ENCODE data around the gene C17orf75. TPM values are rescaled to one million over a fixed set of nuclear protein-coding genes. Genes with fewer than 3 reads are reported as not detected.

Gene C17orf75
- total and polyA plus RNA-seq, 10 of the 15 experiments (the other 5 are each of a cell fraction or from before 2014, with no cell fraction given): 21.7 to 53.0 (median 27.3) TPM

- Histone ChIP-seq H3K4me1 (ENCODE audit: control insufficient read depth, insufficient read depth, low read length) (no peaks in the 10 kb centered on the region; the same call in 1 of the 2 replicates), H3K27me3 (replicated peaks in 1 of 2; ENCODE audit: control insufficient read depth in 2 of 2, insufficient read depth in 2 of 2, low read length in 1 of 2) (peaks cover 2 to 5% of the 10 kb centered on the region in 2 experiments; a peak in 1 of 4 replicates), H3K9ac (ENCODE audit: control insufficient read depth, insufficient read depth, low read length) (no peak overlapping the region), H3K27ac (ENCODE audit: control insufficient read depth, insufficient read depth) (no peak overlapping the region), H3K79me2 (ENCODE audit: control insufficient read depth, insufficient read depth, low read length) (no peaks in the 10 kb centered on the region), H4K20me1 (ENCODE audit: control insufficient read depth, insufficient read depth) (no peaks in the 10 kb centered on the region), H3K4me2 (ENCODE audit: control insufficient read depth, insufficient read depth) (no peak overlapping the region), H2AFZ (ENCODE audit: control insufficient read depth, low read depth, low read length) (no peak overlapping the region), H3K4me3 (no peak overlapping the region), H3K9me3 (replicated peaks; ENCODE audit: control insufficient read depth, insufficient read depth, low read length) (no peaks in the 10 kb centered on the region), H3K36me3 (ENCODE audit: control insufficient read depth in 2 of 2, insufficient read depth in 2 of 2, low read length in 1 of 2) (no peaks in the 10 kb centered on the region)
- TF ChIP-seq RUNX3 (IDR thresholded peaks at IDR 0.05; ENCODE audit: low read length): peak; percentile 13; the same call in 1 of the 2 replicates
- TF ChIP-seq, protein P1, sequence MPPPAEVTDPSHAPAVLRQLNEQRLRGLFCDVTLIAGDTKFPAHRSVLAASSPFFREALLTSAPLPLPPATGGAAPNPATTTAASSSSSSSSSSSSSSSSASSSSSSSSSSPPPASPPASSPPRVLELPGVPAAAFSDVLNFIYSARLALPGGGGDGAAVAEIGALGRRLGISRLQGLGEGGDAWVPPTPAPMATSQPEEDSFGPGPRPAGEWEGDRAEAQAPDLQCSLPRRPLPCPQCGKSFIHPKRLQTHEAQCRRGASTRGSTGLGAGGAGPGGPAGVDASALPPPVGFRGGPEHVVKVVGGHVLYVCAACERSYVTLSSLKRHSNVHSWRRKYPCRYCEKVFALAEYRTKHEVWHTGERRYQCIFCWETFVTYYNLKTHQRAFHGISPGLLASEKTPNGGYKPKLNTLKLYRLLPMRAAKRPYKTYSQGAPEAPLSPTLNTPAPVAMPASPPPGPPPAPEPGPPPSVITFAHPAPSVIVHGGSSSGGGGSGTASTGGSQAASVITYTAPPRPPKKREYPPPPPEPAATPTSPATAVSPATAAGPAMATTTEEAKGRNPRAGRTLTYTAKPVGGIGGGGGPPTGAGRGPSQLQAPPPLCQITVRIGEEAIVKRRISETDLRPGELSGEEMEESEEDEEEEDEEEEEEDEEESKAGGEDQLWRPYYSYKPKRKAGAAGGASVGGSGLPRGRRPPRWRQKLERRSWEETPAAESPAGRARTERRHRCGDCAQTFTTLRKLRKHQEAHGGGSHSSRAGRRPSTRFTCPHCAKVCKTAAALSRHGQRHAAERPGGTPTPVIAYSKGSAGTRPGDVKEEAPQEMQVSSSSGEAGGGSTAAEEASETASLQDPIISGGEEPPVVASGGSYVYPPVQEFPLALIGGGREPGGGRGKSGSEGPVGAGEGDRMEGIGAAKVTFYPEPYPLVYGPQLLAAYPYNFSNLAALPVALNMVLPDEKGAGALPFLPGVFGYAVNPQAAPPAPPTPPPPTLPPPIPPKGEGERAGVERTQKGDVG (CRISPR knock-in tag; IDR thresholded peaks at IDR 0.05): no peak
- WGBS (ENCODE audit: insufficient coverage, insufficient replicate concordance, low lambda C conversion rate, missing lambda C conversion rate): 39% methylated on average over 19 of the region's 20 CpGs
- DNase-seq (ENCODE audit: low read depth, low spot score): no peak
- CTCF ChIA-PET: no interaction called here
- no TSS peak for BruUV-seq (replicated peaks)
- SMC1A ChIA-PET (ENCODE audit: uncharacterized antibody, unreplicated experiment): no interaction called here
- RAD21 ChIA-PET (ENCODE audit: unreplicated experiment): no interaction called here
- intact Hi-C loops (cut with micrococcal nuclease; ENCODE audit: unreplicated experiment): no loop called here
- no peak for FAIRE-seq
- in situ Hi-C loops (cut with MboI): no loop called here
- ATAC-seq: peak; percentile 50
- POLR2A ChIA-PET: no interaction called here
These were observed 58.2 kb downstream of the C17orf75 start for GRCh38 chr17:32283745-32284201.

GRCh38 chr17:32281011-32281451, 60.9 kb downstream of the C17orf75 start:
- POLR2A ChIA-PET: no interaction called here
- SMC1A ChIA-PET (ENCODE audit: uncharacterized antibody, unreplicated experiment): no interaction called here
- H3K9ac ChIP-seq (ENCODE audit: control insufficient read depth, insufficient read depth, low read length): no peak overlapping the region
- no peak overlapping the region for H3K4me2 ChIP-seq (ENCODE audit: control insufficient read depth, insufficient read depth)
- H3K27ac ChIP-seq (ENCODE audit: control insufficient read depth, insufficient read depth): no peak overlapping the region
- H3K4me3 ChIP-seq: no peak overlapping the region
- CTCF ChIA-PET: no interaction called here
- no peaks in the 10 kb centered on the region for H3K79me2 ChIP-seq (ENCODE audit: control insufficient read depth, insufficient read depth, low read length)
- H3K27me3 ChIP-seq (replicated peaks in 1 of 2; ENCODE audit: control insufficient read depth in 2 of 2, insufficient read depth in 2 of 2, low read length in 1 of 2): peaks cover 0 to 5% of the 10 kb centered on the region in 2 experiments; a peak in 1 of 4 replicates
- no peaks in the 10 kb centered on the region for H3K9me3 ChIP-seq (replicated peaks; ENCODE audit: control insufficient read depth, insufficient read depth, low read length)
- 24% methylated on average over 7 of the region's 9 CpGs for WGBS (ENCODE audit: insufficient coverage, insufficient replicate concordance, low lambda C conversion rate, missing lambda C conversion rate)
- H2AFZ ChIP-seq (ENCODE audit: control insufficient read depth, low read depth, low read length): no peak overlapping the region
- H3K4me1 ChIP-seq (ENCODE audit: control insufficient read depth, insufficient read depth, low read length): peaks cover 4% of the 10 kb centered on the region; the same call in 1 of the 2 replicates
- intact Hi-C loops (cut with micrococcal nuclease; ENCODE audit: unreplicated experiment): no loop called here
- TF ChIP-seq RUNX3 (IDR thresholded peaks at IDR 0.05; ENCODE audit: low read length) (no peak), NBN (IDR thresholded peaks at IDR 0.05) (no peak), STAT3 (IDR thresholded peaks at IDR 0.05; ENCODE audit: low read depth, low read length) (no peak), RELA (IDR thresholded peaks at IDR 0.05; ENCODE audit: borderline replicate concordance, partially characterized antibody) (no peak), ZBED1 (IDR thresholded peaks at IDR 0.05; ENCODE audit: borderline replicate concordance) (no peak), CBX5 (IDR thresholded peaks at IDR 0.05; ENCODE audit: low read depth) (no peak)
- TF ChIP-seq, protein P2, sequence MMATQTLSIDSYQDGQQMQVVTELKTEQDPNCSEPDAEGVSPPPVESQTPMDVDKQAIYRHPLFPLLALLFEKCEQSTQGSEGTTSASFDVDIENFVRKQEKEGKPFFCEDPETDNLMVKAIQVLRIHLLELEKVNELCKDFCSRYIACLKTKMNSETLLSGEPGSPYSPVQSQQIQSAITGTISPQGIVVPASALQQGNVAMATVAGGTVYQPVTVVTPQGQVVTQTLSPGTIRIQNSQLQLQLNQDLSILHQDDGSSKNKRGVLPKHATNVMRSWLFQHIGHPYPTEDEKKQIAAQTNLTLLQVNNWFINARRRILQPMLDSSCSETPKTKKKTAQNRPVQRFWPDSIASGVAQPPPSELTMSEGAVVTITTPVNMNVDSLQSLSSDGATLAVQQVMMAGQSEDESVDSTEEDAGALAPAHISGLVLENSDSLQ (IDR thresholded peaks at IDR 0.05): no peak
- DNase-seq (ENCODE audit: low read depth, low spot score): no peak
- H3K36me3 ChIP-seq (ENCODE audit: control insufficient read depth in 2 of 2, insufficient read depth in 2 of 2, low read length in 1 of 2): no peaks in the 10 kb centered on the region
- in situ Hi-C loops (cut with MboI): no loop called here
- no peak for ATAC-seq
- no peaks in the 10 kb centered on the region for H4K20me1 ChIP-seq (ENCODE audit: control insufficient read depth, insufficient read depth)
- RAD21 ChIA-PET (ENCODE audit: unreplicated experiment): no interaction called here
- FAIRE-seq: no peak
- BruUV-seq (replicated peaks): no TSS peak
